Brain microvascular endothelial cell (primary cell): ENCODE results near the gene NETO2.

Source experiments
- DNase-seq: peaks from one replicate; pipeline ENCODE4 v3.0.0-alpha.2; 2020
- H3K27ac ChIP-seq: fragments of 250-450 bp; sonication (Bioruptor Pico); 2 replicates; pipeline ENCODE4 v1.5.1; 2020; ENCODE audit warnings: mild to moderate bottlenecking, moderate library complexity
- H3K27me3 ChIP-seq: fragments of 250-450 bp; sonication (Bioruptor Pico); replicated peaks from 2 replicates; pipeline ENCODE4 v1.5.1; 2020; ENCODE audit warnings: mild to moderate bottlenecking
- H3K36me3 ChIP-seq: fragments of 250-450 bp; sonication (Bioruptor Pico); replicated peaks from 2 replicates; pipeline ENCODE4 v1.5.1; 2020; ENCODE audit warnings: mild to moderate bottlenecking
- H3K4me3 ChIP-seq: 2 replicates; pipeline ENCODE4 v1.5.1; 2011; ENCODE audit warnings: low read depth, mild to moderate bottlenecking, control low read depth, low read length, moderate library complexity
- in situ Hi-C: cut with HindIII; loops from 2 replicates; pipeline ENCODE4 v1.10.0; 2017; ENCODE audit warnings: low sequenced_read_pairs, low pct_ligation_motif_present
- TF ChIP-seq, protein P1 (sequence below): IDR thresholded peaks from 2 replicates; pipeline ENCODE4 v1.5.1; 2011; ENCODE audit warnings: low read depth, mild to moderate bottlenecking, moderate library complexity, low read length, control low read depth, inconsistent platforms; ENCODE audit errors: missing control alignments

NETO2 gene

DNA sequence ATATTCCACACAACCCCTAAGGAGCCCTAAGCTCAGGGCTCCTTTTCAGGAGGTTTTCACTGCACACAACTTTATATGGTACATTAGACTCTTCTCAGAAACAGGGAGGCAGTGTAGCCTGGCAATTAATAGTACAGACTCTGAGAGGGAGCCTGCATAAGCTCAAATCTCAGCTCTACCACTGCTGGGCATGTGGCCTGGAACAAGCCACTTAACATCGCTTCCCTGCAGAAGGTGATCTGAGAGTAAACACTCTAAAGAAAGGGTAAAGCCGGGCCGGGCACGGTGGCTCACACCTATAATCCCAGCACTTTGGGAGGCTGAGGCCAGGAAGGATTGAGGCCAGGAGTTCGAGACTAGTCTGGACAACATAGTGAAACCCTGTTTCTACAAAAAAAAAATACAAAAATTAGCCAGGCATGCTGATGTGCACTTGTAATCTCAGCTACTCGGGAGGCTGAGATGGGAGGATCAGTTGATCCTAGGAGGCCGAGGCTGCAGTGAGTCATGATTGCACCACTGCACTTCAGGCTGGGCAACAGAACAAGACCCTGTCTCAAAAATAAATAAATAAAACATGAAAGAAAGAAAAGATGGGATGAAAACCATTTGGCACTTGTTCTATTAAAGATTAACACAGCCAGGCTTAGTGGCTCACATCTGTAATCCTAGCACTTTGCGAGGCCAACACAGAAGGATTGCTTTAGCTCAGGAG is 99.6 kb downstream of the NETO2 start:
- DNase-seq: no peak
- no peak overlapping the region for H3K27ac ChIP-seq
- no peaks in the 10 kb centered on the region for H3K27me3 ChIP-seq
- no peaks in the 10 kb centered on the region for H3K36me3 ChIP-seq
- H3K4me3 ChIP-seq: no peak overlapping the region
- TF ChIP-seq, protein P1, sequence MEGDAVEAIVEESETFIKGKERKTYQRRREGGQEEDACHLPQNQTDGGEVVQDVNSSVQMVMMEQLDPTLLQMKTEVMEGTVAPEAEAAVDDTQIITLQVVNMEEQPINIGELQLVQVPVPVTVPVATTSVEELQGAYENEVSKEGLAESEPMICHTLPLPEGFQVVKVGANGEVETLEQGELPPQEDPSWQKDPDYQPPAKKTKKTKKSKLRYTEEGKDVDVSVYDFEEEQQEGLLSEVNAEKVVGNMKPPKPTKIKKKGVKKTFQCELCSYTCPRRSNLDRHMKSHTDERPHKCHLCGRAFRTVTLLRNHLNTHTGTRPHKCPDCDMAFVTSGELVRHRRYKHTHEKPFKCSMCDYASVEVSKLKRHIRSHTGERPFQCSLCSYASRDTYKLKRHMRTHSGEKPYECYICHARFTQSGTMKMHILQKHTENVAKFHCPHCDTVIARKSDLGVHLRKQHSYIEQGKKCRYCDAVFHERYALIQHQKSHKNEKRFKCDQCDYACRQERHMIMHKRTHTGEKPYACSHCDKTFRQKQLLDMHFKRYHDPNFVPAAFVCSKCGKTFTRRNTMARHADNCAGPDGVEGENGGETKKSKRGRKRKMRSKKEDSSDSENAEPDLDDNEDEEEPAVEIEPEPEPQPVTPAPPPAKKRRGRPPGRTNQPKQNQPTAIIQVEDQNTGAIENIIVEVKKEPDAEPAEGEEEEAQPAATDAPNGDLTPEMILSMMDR: no peak
- in situ Hi-C loops: no loop called here

DNA sequence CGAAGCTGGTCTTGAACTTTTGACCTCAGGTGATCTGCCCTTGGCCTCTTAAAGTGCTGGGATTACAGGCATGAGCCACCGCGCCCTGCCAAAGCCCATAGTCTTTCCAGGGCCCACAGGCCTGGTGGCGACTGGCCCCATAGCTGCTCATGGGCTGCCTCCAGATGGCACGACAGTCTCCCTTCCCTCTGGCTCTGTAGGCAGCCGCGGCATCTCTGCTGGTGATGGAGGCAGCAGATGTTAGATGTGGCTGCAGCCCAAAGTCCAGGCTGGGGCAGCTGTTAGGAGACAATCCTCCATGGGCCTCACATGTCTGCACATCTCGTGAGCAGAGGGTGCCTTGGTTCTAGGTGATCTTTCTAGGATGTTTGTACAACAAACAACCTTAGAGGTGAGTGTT is 100.5 kb downstream of the NETO2 start:
- TF ChIP-seq, protein P1: no peak
- H3K27me3 ChIP-seq: no peaks in the 10 kb centered on the region
- DNase-seq: no peak
- H3K36me3 ChIP-seq: no peaks in the 10 kb centered on the region
- H3K4me3 ChIP-seq: no peak overlapping the region
- H3K27ac ChIP-seq: no peak overlapping the region
- in situ Hi-C loops: no loop called here

DNA sequence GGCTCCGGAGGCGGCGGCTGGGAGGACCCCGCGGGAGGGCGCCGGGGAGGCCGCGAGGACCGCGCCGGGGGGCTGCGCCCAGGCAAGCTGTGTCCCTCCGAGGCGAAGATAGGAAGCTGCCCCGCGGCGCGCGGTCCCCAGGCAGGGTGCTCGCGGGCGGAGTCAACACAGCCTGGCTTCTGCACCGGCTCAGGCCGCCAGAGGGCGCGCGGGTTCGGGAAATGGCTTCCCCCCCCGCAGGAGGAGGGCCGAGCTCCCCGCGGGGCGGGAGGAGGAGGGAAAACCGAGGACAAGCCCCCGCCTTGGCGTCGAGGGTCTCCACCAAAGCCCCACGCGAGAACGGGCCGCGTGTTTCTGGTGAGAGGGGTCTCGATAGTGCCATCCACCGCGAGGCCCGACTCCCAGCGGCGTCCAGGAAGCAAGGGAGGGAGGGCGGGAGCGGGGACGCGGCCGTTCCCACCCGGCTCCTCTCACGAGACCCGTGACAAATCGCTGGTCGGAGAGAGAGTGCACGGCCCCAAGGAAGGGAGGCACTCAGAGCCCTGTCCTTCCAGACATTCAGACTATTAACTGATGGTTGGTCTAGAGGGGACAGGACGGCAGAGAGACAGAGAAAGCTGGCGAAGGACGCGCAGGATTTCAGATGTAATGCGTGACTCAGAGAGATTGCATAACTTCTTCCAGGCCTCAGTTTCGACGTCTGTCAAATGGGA is 105.8 kb downstream of the NETO2 start:
- TF ChIP-seq, protein P1: peak; percentile 85
- no peaks in the 10 kb centered on the region for H3K27me3 ChIP-seq
- peak; percentile 72 for DNase-seq
- H3K36me3 ChIP-seq: no peaks in the 10 kb centered on the region
- in situ Hi-C loops: no loop called here
- H3K4me3 ChIP-seq: peak overlapping the region; percentile 60
- peak overlapping the region; percentile 69 for H3K27ac ChIP-seq

DNA sequence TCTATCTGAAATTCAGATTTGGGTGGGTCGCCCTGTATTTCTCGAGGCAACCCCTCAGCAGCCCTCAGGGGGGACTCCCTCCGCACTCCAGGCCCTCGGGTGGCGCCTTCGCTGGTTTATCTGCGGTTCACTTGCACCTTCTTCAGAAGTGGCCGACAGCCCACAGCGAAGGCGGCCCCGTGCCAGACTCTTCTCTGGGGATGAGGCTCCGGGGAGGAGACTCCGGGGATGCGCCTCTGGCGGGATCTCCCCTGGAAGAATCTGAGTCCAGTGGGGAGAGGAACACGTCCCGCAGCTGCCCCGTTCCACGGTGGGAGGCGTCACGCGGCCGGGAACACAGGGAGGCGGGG is 106.4 kb downstream of the NETO2 start:
- DNase-seq: no peak
- TF ChIP-seq, protein P1: no peak
- Histone ChIP-seq H3K4me3 (peak overlapping the region; percentile 60), H3K27ac (peak overlapping the region; percentile 69), H3K36me3 (no peaks in the 10 kb centered on the region), H3K27me3 (no peaks in the 10 kb centered on the region)
- in situ Hi-C loops: no loop called here

DNA sequence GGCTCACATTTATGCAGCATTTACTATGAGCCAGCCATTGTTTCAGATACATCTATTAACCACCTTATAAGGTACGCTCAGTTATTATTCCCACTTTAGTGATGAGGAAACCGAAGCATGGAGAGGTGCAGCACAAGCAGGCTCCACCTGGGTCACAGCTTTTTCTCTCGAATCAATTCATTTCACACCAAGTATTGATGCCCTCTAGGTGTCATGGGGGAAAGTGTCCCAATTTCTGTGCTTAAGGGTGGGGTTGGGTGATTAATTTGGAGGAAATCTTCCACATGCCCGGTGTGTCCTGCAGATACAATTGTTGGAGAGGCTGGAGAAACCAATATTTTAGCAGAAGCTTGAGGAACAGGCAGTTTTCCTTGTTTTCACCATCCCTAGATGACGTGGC is 107.5 kb downstream of the NETO2 start:
- no peaks in the 10 kb centered on the region for H3K36me3 ChIP-seq
- H3K4me3 ChIP-seq: no peak overlapping the region
- H3K27ac ChIP-seq: no peak overlapping the region
- TF ChIP-seq, protein P1: no peak
- no peak for DNase-seq
- H3K27me3 ChIP-seq: no peaks in the 10 kb centered on the region
- in situ Hi-C loops: no loop called here
